ENCODE results near the gene JADE3. TPM values are rescaled to one million over a fixed set of nuclear protein-coding genes. Genes with fewer than 3 reads are reported as not detected.
"Not testable (repeated sequence)": the region's sequence is repeated elsewhere in the genome, so short reads cannot be mapped to it uniquely, and the experiment has no call there.

The JADE3 gene
- total and polyA plus RNA-seq, 8 donors = 2.7 to 11.9 (median 9.1) TPM

- intact Hi-C loops (cut with DNase I) = no loop called here
- ATAC-seq (peak in 3 of 4 donors; percentile 26 to 52 (median 49)), DNase-seq (peak in 4 of 6 donors; percentile 8 to 22 (median 20)), FAIRE-seq (no peak)
- Histone ChIP-seq H3K36me3 (no peaks in the 10 kb centered on the region), H3K27ac (no peak overlapping the region), H3K9me3 (no peaks in the 10 kb centered on the region), H3K4me1 (peaks cover 0 to 7% (median 4%) of the 10 kb centered on the region in 3 donors), H3K4me3 (no peak overlapping the region), H3K27me3 (peaks cover 0 to 4% (median 0%) of the 10 kb centered on the region in 4 donors)
- 53 to 61% methylated on average over 7 of the region's 7 CpGs for WGBS, 2 donors
- no peak for TF ChIP-seq CTCF (IDR thresholded peaks at IDR 0.05)
These were observed 49.5 kb downstream of the JADE3 start for GRCh38 chrX:46961574-46962283.

GRCh38 chrX:46965125-46965758 is 53.0 kb downstream of the JADE3 start:
- H3K36me3 ChIP-seq = no peaks in the 10 kb centered on the region
- intact Hi-C loops (cut with DNase I) = no loop called here
- H3K27ac ChIP-seq = no peak overlapping the region
- DNase-seq (no peak), FAIRE-seq (no peak), ATAC-seq (no peak)
- H3K4me3 ChIP-seq = no peak overlapping the region
- TF ChIP-seq CTCF (IDR thresholded peaks at IDR 0.05) = no peak
- peaks cover 0 to 11% (median 4%) of the 10 kb centered on the region in 3 donors for H3K4me1 ChIP-seq
- H3K27me3 ChIP-seq = no peaks in the 10 kb centered on the region
- H3K9me3 ChIP-seq = no peaks in the 10 kb centered on the region
- 85 to 87% methylated on average over 1 of the region's 1 CpG for WGBS, 2 donors

- DNase-seq = no peak
- intact Hi-C loops (cut with DNase I) = no loop called here
These were observed 55.3 kb downstream of the JADE3 start for GRCh38 chrX:46967547-46967946.

GRCh38 chrX:46977046-46977445 is 64.8 kb downstream of the JADE3 start:
- H3K9me3 ChIP-seq; FAIRE-seq; DNase-seq; H3K4me3 ChIP-seq; intact Hi-C loops (cut with DNase I); ATAC-seq; H3K36me3 ChIP-seq; H3K27ac ChIP-seq; H3K27me3 ChIP-seq; H3K4me1 ChIP-seq: not testable (repeated sequence)
- 89 to 92% methylated on average over 4 of the region's 4 CpGs for WGBS, 2 donors

More at GRCh38 chrX:46967547-46967946, 55.3 kb downstream of the JADE3 start:
- Histone ChIP-seq H3K4me1 (peaks cover 0 to 11% (median 3%) of the 10 kb centered on the region in 3 donors), H3K27me3 (no peaks in the 10 kb centered on the region), H3K36me3 (no peaks in the 10 kb centered on the region), H3K9me3 (no peaks in the 10 kb centered on the region), H3K27ac (peak overlapping the region in 1 of 4 donors; percentile 50), H3K4me3 (no peak overlapping the region)
- ATAC-seq (no peak), FAIRE-seq (no peak)
- 35 to 39% methylated on average over 4 of the region's 4 CpGs for WGBS, 2 donors
- no peak for TF ChIP-seq CTCF (IDR thresholded peaks at IDR 0.05)

GRCh38 chrX:46978341-46979291 is 66.4 kb downstream of the JADE3 start:
- Histone ChIP-seq H3K27me3 (no peaks in the 10 kb centered on the region), H3K36me3 (no peaks in the 10 kb centered on the region), H3K4me3 (no peak overlapping the region), H3K4me1 (peaks cover 0 to 7% (median 0%) of the 10 kb centered on the region in 3 donors), H3K9me3 (no peaks in the 10 kb centered on the region), H3K27ac (no peak overlapping the region)
- ATAC-seq (peak; percentile 87 to 95 (median 90)), DNase-seq (peak; percentile 45 to 87 (median 73)), FAIRE-seq (no peak)
- peak; percentile 32 to 52 (median 45) for TF ChIP-seq CTCF (IDR thresholded peaks at IDR 0.05)
- intact Hi-C loops (cut with DNase I) = no loop called here
- WGBS, 2 donors = 45 to 55% methylated on average over 8 of the region's 8 CpGs
